ELR (cell line): ENCODE data around the gene TRIM10.
"Not testable (repeated sequence)": the region's sequence is repeated elsewhere in the genome, so short reads cannot be mapped to it uniquely, and the experiment has no call there.

ENCODE experiments used
- DNase-seq: peaks from one replicate; pipeline ENCODE4 v3.0.0-alpha.2; 2015; ENCODE audit warnings: low read depth

The TRIM10 gene

DNA sequence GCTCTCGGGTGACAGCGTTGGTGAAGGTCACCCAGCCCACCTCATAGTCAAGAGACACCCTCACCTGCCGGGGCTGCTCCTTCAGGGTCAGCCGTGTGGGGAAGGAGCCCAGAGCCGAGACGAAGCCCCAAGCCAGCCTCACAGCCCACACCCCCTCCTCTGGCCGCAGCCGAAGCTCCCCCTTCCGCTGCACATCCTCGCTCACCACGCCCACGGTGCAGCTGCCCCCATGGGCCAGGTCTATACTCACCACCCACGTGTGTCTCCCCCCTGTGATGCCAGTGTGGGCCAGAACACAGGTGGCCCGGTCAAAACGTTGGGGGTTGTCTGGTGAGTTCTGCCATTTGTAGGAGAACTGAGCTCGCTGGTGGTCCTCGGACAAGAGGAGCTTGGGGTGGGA lies 7.0 kb downstream of the TRIM10 start:
- no peak for DNase-seq

DNA sequence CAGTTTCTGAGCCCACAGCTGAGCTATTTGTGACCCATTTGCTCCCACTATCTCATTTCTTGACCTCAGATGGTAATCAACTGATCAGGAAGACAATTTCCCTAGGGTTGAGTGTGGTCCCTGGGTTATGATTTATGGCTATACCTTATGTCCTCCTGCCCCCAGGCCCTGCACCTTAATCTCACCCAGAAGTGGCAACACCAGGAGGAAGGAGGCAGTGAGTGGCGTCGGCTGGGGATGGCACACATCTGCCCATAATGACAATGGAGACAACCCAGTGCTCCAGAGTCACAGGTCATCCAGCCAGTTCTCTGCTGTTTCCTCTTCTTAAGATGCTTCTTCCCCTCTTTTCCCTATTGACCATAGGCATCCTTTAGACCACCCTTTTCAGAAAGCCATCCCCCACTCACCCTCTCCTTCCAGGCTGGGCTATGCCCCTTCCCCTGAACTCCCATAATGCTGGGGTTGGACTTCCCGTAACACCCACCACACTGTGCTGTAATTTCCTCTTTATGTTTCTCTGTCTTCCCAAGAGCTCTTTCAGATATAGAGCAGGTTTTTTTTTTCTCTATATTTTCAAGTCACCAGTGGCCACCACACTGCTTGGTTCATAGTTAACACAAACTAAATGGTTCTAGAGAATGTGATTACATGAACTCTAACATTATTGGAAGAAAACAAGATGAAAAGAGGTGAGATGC lies 8.0 kb downstream of the TRIM10 start:
- DNase-seq = no peak

DNA sequence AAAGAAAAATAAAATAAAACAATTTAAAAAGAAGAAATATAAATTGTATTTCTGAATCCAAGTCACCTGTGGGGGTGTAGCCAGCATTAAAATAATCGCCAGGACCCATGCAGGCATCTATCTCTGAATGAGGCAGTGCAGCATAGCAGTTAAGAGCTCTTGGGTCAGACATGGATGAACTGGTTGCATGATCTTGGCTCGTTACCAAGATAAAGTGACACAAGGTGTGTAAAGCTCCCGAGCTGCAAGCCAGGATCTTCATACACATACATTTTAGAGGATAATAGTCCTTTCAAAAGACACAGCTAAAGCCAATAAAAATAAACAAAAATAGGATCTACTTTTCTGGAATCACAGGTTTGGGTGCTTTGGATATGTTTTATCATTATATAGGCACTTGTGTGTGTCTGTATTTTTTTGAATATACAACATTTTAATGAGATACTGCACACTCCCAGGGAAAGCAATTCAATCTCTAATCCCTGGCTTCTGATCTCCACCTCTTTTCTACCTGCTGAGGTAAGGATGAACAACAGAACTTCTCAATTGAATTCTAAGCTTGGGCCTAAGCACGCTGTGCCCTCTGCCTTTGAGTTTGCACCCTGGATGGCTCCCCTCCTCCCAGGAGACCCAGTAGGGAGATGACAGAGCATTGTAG lies 8.9 kb downstream of the TRIM10 start:
- DNase-seq = no peak

DNA sequence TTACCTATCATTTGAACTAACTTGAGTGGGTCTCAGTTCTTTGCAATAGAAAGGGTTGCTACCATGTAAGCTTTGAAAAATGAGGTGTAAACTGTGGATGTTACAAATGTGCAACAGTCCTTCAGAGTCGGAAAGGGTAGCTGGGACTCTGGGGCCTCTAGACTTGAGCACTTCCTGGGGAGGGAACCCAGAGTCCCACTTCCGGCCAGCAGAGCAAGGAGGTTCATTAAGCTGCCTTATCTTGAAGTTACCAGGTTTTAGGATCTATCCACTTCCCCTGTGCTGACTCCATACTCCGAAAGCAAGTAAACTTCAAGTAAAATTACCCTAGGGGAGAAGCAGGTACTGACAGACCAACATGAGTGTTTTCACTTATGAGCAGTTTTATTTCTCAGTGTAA lies 9.4 kb downstream of the TRIM10 start:
- DNase-seq = no peak

GRCh38 chr6:30150671-30151395 lies 10.2 kb downstream of the TRIM10 start:
- DNase-seq = no peak

- DNase-seq = no peak
These were observed 11.0 kb downstream of the TRIM10 start for GRCh38 chr6:30149858-30150550.

- no peak for DNase-seq
These were observed 11.8 kb downstream of the TRIM10 start for GRCh38 chr6:30149234-30149633.

DNA sequence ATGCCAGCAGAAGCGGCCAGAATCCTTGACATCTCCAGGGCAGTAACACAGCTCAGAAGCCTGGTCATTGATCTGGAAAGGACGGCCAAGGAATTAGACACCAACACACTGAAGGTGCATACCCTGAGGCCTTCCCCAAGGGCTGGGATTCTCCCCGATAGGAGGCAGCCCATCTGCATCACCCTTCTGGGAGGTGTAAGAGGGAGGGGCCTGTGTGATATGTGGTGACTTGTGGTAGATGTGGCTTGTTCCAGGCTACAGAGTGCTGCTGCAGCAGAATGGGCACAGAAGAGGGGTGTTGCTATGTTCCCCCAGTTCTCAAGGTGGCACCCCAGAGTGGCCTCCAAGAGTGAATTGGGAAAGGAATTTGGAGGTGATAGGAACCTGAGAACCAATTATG lies 13.9 kb downstream of the TRIM10 start:
- DNase-seq = no peak

DNA sequence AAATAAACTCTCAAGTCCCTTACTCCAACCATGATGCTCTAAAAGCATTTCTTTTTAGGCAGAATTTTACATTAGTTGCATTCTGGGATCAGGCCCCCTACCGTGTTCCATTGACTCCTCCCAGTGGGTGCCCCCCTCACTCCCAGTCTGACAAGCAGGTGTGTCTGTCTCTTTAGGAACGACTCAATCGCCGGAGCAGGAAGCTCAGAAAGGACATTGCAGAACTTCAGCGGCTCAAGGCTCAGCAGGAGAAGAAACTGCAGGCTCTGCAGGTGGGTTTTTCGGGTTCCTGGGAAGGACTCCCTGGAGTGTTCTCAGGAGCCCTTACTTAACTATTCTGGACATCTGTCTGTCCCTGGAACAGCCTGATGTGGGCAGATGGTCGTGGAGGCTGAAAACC lies 15.2 kb downstream of the TRIM10 start:
- no peak for DNase-seq

DNA sequence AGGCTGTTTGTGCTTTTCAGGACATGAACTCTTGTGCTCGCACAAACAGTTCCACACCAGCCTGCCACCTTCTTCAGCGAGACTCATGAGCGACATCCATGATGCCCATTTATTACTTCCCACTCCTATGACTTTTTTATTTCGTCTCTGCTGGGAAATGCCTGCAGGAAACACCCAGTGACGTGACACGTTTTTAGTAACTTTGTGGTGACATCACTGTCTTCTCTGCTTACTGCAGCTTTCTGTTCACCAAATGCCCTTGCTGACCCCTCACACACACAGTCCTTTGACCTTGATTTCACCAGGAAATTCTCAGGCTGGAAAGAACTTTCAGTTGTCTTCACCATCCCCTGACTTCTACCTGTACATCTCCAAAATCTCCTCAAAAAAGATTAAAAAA lies 16.2 kb downstream of the TRIM10 start:
- no peak for DNase-seq

DNA sequence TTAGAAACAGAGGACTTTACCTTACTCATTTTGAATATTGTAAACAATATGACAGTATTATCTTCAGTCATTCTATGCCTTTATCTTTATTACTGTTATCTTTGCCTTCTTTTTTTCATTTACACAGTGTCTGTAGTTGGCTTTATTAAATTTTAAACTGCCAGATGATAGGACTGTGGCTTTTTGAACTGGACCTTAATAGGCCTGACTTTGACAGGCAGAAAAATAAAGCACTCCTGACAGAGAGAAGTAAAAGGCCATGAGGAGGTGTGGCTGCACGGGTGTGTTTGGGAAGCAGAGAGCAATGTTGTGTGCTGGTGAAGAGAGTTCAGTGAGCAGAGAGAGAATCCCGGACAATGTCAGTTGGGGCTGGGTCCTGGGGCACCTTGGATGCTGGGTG lies 17.2 kb downstream of the TRIM10 start:
- DNase-seq = no peak

GRCh38 chr6:30142665-30143064 lies 18.3 kb downstream of the TRIM10 start:
- DNase-seq = no peak

DNA sequence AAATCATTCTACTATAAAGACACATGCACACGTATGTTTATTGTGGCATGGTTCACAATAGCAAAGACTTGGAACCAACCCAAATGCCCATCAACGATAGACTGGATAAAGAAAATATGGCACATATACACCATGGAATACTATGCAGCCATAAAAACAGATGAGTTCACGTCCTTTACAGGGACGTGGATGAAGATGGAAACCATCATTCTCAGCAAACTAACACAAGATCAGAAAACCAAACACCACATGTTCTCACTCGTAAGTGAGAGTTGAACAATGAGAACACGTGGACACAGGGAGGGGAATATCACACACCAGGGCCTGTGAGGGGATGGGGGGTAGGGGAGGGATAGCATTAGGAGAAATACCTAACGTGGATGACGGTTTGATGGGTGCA lies 20.8 kb downstream of the TRIM10 start:
- DNase-seq = not testable (repeated sequence)

DNA sequence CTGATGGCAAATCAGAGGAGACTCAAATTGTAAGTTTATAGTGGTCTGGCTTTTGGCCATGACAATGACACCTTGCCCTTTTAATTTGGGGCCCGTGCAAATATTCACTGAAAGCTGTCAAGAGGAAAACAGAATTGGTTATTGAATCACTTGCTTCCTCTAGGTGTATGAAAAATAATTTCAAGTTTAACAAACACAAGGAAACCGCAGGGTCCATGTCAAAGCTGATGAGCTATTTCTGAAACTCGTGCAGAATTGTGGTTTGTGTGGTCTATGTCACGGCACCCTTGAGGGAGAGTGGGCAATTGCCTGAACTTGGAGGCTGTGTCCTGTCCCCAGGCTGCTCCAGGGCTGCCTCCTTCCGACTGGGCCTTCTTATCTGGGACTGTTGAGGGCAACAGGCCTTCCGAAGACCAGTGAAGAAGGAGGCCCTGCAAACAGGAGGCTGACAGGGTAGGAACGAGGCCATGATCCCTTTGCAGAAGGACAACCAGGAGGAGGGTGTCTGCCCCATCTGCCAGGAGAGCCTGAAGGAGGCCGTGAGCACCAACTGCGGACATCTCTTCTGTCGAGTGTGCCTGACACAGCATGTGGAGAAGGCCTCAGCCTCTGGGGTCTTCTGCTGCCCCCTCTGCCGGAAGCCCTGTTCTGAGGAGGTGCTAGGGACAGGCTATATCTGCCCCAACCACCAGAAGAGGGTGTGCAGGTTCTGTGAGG lies 24.3 kb downstream of the TRIM10 start:
- DNase-seq = no peak

DNA sequence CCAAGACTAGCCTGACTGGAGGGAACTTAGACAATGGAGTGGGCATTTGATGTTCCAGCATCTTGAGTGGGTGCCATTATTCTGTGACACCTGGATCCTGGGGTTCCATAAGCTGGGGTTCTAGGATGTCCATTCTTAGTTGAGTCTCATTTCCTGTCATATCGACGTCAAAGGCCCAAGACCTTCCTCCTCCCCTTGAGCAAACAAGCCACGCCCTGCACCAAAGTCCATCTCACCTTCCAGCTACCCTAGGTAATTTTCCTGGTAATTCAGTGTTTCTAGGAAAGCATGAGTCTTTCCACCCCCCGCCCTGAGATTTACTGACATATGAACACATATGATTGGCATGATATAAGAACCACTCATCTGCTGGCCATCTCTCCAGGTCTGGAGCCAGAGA lies 25.3 kb downstream of the TRIM10 start, which contains the start of gene TRIM40:
TRIM40 (plus strand) TSS at position 384 of the 400 bp plus-strand sequence. CDS start 897 bp downstream, outside the sequence.
- no peak for DNase-seq

DNA sequence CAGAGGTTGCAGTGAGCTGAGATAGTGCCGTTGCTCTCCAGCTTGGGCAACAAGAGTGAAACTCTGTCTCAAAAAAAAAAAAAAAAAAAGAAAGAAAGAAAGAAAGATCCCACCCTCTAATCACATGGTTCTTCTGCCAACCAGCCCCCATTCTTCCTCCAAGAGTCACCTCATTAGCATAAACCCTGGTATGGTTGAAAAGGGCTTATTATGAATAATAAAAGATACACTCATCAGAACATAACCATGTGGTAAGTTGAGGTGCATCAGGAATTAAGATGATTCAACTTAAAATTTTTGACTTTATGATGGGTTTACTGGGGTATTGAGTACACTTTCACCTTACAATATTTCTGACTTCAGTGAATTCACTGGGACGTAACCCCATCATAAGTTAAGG lies 25.9 kb downstream of the TRIM10 start:
- DNase-seq = peak; percentile 48

GRCh38 chr6:30131947-30132497 lies 29.0 kb downstream of the TRIM10 start:
- DNase-seq = no peak

DNA sequence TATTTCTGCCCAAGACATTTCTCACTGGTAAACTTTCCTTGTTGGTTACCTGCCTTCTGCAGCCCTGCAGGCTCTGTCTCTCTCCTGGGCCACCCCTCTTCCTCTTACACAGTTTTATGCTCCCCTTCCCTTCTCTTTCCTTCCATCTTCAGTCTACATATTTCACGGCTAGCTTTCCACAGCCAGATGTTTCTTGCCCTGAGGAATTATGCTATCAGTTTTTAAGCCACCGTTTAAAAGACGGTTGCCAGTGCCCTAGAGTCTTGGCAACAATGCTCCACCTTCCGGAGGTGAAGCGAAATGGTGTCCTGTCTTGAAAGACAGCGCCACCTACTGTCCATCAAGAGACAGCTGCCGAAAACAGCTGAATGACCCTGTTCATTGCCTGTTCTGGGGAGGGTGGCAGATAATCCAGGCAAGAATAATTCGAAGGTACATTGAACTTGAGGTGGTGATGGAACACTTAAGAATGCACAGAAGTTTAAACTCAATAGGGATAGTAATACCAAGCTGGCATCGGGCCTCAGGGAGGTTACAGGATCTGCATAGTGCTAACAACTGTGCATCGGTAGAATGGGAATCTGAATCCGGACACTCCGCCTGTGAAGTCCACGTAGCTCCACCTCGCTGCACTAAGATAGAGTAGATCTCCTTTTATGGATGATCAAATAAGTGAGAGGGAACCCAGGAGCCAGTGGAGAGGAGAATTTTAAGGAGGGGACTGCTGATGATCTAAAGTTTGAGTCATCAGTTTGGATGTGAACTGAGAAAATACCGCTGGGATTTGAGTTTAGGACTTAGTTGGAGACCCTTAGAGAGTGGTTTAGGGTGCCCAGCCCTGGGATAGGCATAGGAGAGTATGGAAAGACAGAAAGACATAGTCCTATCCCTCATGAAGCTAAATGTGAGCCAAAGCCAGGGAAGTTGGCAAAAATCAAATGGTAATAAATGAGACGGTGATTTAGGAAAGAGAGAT lies 29.8 kb downstream of the TRIM10 start:
- DNase-seq = peak; percentile 87

DNA sequence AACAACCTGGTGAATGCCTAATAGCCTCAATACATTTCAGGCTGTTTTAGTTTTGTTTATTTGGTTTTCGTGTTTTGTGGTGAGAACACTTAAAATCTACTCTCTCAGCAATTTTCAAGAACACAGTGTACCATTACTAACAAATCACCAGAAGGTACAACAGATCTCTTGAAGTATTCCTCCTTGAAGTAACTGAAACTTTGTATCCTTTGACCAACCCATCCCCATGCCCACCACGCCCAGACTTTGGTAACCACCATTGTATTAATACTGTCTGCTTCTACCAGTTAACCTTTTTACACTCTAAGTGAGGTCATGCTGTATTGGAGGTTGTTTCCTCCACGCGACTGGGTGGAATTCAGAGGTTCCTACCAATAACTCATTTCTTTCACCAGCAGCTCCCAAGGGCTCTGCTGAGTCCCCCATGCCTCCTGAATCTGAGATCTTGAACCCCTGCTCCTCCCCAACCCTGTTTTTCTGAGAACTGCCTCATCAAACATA lies 30.8 kb downstream of the TRIM10 start:
- no peak for DNase-seq
